ENCODE measurements around the gene LIMK1.
"Not testable (repeated sequence)": the region's sequence is repeated elsewhere in the genome, so short reads cannot be mapped to it uniquely, and the experiment has no call there.

Gene LIMK1

GRCh38 chr7:74083117-74083876, at the start of gene LIMK1:
Gene LIMK1, plus strand, starts transcription at chr7:74083804. Its CDS starts 187 bp downstream, at chr7:74083991.
- peak; percentile 92 for DNase-seq

- DNase-seq = no peak
Observed at GRCh38 chr7:74037609-74038008, 46.0 kb upstream of the LIMK1 start.

- no peak for DNase-seq
Observed at GRCh38 chr7:74038194-74038961, 45.2 kb upstream of the LIMK1 start.

- DNase-seq = no peak
Observed at GRCh38 chr7:74039337-74039736, 44.3 kb upstream of the LIMK1 start.

- DNase-seq = no peak
Observed at GRCh38 chr7:74040101-74040790, 43.4 kb upstream of the LIMK1 start.

- DNase-seq = no peak
Observed at GRCh38 chr7:74040791-74041520, 42.6 kb upstream of the LIMK1 start.

GRCh38 chr7:74042746-74043522, 40.7 kb upstream of the LIMK1 start:
- no peak for DNase-seq

GRCh38 chr7:74043523-74043951, 40.1 kb upstream of the LIMK1 start:
- no peak for DNase-seq

- no peak for DNase-seq
Observed at GRCh38 chr7:74044366-74045350, 38.9 kb upstream of the LIMK1 start.

- not testable (repeated sequence) for DNase-seq
Observed at GRCh38 chr7:74046581-74046980, 37.0 kb upstream of the LIMK1 start.

GRCh38 chr7:74047804-74048380, 35.7 kb upstream of the LIMK1 start:
- DNase-seq = no peak

- no peak for DNase-seq
Observed at GRCh38 chr7:74048999-74049599, 34.5 kb upstream of the LIMK1 start.

- DNase-seq = no peak
Observed at GRCh38 chr7:74049997-74050798, 33.4 kb upstream of the LIMK1 start.

- DNase-seq = no peak
Observed at GRCh38 chr7:74051193-74051592, 32.4 kb upstream of the LIMK1 start.

GRCh38 chr7:74051629-74052410, 31.8 kb upstream of the LIMK1 start:
- DNase-seq = no peak

GRCh38 chr7:74052628-74053027, 31.0 kb upstream of the LIMK1 start:
- no peak for DNase-seq

- no peak for DNase-seq
Observed at GRCh38 chr7:74053589-74054186, 29.9 kb upstream of the LIMK1 start.
